Measurements from ENCODE around the gene CD72.

- TF ChIP-seq EP300 (IDR thresholded peaks at IDR 0.05; ENCODE audit: borderline replicate concordance) (no peak), RAD21 (IDR thresholded peaks at IDR 0.05; ENCODE audit: low read depth) (no peak), MAX (IDR thresholded peaks at IDR 0.05) (no peak), CREB1 (IDR thresholded peaks at IDR 0.05; ENCODE audit: low read depth) (no peak), YY1 (IDR thresholded peaks at IDR 0.05; ENCODE audit: low read depth) (no peak), TAF1 (IDR thresholded peaks at IDR 0.05; ENCODE audit: low read depth) (no peak), EGR1 (IDR thresholded peaks at IDR 0.05) (no peak), REST (IDR thresholded peaks at IDR 0.05; ENCODE audit: low read depth) (no peak), ZBTB7A (IDR thresholded peaks at IDR 0.05; ENCODE audit: low read depth) (no peak), USF1 (IDR thresholded peaks at IDR 0.05) (no peak), FOXM1 (IDR thresholded peaks at IDR 0.05; ENCODE audit: borderline replicate concordance, low read depth) (no peak), TEAD4 (IDR thresholded peaks at IDR 0.05) (no peak), CEBPB (IDR thresholded peaks at IDR 0.05) (no peak), TCF12 (IDR thresholded peaks at IDR 0.05; ENCODE audit: low read depth) (no peak)
Measured at GRCh38 chr9:35594471-35594870, 23.7 kb downstream of the CD72 start.
